ENCODE measurements around the gene CDCA5. TPM values are rescaled to one million over a fixed set of nuclear protein-coding genes. Genes with fewer than 3 reads are reported as not detected.

The CDCA5 gene
- total and polyA plus RNA-seq, 5 donors = 0.22 to 1.6 (median 0.99) TPM

DNA sequence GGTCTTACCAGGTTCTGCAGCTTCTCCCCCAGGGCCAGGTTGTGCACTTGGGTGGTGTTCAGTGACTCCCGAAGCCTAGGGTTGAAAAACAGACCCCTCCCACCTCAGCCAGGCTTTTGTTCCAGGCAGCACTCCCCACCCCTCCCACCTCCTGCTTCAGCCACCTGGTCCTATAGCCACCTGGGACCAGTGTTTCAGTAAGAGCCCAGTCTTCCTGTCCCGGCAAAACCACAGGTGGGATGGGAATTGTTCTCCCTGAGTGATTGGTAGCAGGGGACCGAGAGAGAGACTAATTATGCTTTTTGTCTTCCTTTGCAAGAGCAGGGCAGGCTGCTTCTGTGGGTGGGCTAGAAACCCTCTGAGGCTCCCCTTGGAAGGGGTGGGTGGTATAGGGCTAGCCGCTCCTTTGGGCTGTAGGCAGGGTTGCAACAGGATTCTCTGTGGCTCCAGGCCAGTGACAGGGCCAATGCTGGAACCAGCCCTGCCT is 17.0 kb downstream of the CDCA5 start:
- intact Hi-C loops (cut with DNase I) = no loop called here
- Histone ChIP-seq H3K4me3 (ENCODE audit: low read length) (no peak overlapping the region), H3K27me3 (ENCODE audit: control insufficient read depth, insufficient read depth) (no peaks in the 10 kb centered on the region), H3K4me1 (ENCODE audit: control insufficient read depth, insufficient read depth, low read length) (no peaks in the 10 kb centered on the region), H3K9me3 (ENCODE audit: control insufficient read depth, low read length) (no peaks in the 10 kb centered on the region), H3K27ac (ENCODE audit: low read length) (no peak overlapping the region)
- DNase-seq (peak in 1 of 3 donors; percentile 2), ATAC-seq (no peak)
- WGBS = 70% methylated on average over 4 of the region's 4 CpGs

DNA sequence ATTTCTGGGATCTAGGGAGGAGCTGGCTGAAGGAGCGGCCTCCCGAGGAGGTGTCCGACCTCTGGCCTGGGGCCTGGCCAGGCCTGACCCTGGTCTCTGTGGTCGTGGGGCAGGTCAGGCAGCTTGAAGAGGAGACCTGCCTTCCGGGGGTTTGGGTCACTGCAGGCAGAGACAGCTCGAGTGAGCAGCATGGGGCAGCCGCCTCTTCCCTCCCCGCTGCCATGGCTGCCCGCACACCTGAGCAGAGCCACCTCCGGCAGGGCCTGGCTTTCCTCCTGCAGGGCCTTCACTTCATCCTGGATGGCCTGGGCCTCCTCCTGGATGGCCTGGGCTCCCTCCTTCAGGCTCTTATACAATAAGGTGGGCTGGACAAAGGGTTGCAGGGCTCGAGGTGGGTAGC is 17.5 kb downstream of the CDCA5 start:
- 68% methylated on average over 11 of the region's 11 CpGs for WGBS
- peak in 1 of 2 donors; percentile 14 for ATAC-seq
- peak in 1 of 3 donors; percentile 26 for DNase-seq
- intact Hi-C loops (cut with DNase I) = no loop called here
- Histone ChIP-seq H3K9me3 (ENCODE audit: control insufficient read depth, low read length) (no peaks in the 10 kb centered on the region), H3K4me1 (ENCODE audit: control insufficient read depth, insufficient read depth, low read length) (no peaks in the 10 kb centered on the region), H3K27me3 (ENCODE audit: control insufficient read depth, insufficient read depth) (no peaks in the 10 kb centered on the region), H3K27ac (ENCODE audit: low read length) (no peak overlapping the region), H3K4me3 (ENCODE audit: low read length) (no peak overlapping the region)

DNA sequence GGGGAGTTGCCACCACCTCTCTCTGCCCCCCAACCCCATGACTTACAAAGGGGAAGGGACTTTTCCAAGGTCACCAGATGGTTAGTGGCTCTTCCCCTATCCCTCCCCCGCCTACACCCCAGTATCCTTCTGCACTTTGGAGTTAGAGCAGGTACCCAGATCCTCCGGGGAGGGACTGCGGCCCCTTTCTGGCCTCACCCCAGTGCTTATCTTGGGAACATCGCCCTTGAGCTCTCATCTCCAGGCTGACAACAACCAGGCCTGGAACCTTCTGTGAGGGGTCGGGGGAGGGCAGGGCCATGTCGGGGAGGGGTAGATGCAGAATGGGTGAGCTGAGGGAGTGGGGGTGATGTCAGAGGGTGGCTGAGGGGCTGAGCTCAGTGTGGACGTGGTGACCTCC is 18.0 kb downstream of the CDCA5 start:
- WGBS = 58% methylated on average over 7 of the region's 7 CpGs
- Histone ChIP-seq H3K27ac (ENCODE audit: low read length) (no peak overlapping the region), H3K27me3 (ENCODE audit: control insufficient read depth, insufficient read depth) (no peaks in the 10 kb centered on the region), H3K9me3 (ENCODE audit: control insufficient read depth, low read length) (no peaks in the 10 kb centered on the region), H3K4me1 (ENCODE audit: control insufficient read depth, insufficient read depth, low read length) (no peaks in the 10 kb centered on the region), H3K4me3 (ENCODE audit: low read length) (no peak overlapping the region)
- ATAC-seq (no peak), DNase-seq (peak in 1 of 3 donors; percentile 9)
- intact Hi-C loops (cut with DNase I) = no loop called here

DNA sequence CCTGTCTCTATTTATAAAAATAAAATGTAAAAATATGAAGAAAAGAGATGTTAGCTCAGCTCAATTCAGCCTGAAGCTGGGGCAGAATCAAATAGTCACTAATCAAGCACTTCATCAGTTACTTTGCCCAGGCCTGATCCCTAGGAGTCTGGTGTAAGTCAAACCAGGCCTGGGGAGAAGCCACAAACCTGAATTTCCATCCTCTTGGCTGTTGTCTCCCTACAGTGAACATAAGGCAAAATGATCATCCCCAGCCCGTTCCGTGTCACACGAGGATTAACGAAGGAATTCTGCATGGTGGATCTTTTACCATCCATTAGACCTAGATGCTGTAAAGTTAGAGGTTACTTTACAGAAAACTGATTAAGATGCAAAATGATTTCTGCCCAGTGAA is 19.0 kb downstream of the CDCA5 start:
- no peak for DNase-seq
- Histone ChIP-seq H3K27me3 (ENCODE audit: control insufficient read depth, insufficient read depth) (no peaks in the 10 kb centered on the region), H3K4me3 (ENCODE audit: low read length) (no peak overlapping the region), H3K9me3 (ENCODE audit: control insufficient read depth, low read length) (no peaks in the 10 kb centered on the region), H3K4me1 (ENCODE audit: control insufficient read depth, insufficient read depth, low read length) (no peaks in the 10 kb centered on the region), H3K27ac (ENCODE audit: low read length) (no peak overlapping the region)
- no peak for ATAC-seq
- intact Hi-C loops (cut with DNase I) = no loop called here
- WGBS = 79% methylated on average over 4 of the region's 4 CpGs

DNA sequence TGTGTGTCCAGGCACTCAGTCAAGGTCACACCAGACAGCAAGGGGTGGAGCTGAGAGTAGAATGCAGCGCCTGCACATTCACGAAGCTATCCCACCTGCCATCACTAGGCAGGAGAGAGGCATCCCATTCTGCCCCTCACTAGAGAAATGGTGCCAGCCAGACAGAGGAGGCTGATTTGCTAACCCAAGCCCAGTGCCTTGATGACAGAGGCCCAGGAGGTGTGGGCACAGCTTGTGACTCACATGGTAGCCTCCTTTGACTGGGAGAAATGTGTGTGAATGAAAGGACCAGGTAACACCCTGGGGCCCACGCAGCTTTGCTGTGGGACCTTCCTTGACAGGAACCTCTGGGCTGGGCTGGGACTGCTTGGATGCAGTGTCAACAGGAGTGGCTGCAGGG is 20.3 kb downstream of the CDCA5 start:
- intact Hi-C loops (cut with DNase I) = no loop called here
- Histone ChIP-seq H3K27ac (ENCODE audit: low read length) (no peak overlapping the region), H3K4me3 (ENCODE audit: low read length) (no peak overlapping the region), H3K9me3 (ENCODE audit: control insufficient read depth, low read length) (no peaks in the 10 kb centered on the region), H3K4me1 (ENCODE audit: control insufficient read depth, insufficient read depth, low read length) (no peaks in the 10 kb centered on the region), H3K27me3 (ENCODE audit: control insufficient read depth, insufficient read depth) (no peaks in the 10 kb centered on the region)
- peak in 1 of 3 donors; percentile 5 for DNase-seq
- 69% methylated on average over 3 of the region's 3 CpGs for WGBS
- ATAC-seq = no peak

DNA sequence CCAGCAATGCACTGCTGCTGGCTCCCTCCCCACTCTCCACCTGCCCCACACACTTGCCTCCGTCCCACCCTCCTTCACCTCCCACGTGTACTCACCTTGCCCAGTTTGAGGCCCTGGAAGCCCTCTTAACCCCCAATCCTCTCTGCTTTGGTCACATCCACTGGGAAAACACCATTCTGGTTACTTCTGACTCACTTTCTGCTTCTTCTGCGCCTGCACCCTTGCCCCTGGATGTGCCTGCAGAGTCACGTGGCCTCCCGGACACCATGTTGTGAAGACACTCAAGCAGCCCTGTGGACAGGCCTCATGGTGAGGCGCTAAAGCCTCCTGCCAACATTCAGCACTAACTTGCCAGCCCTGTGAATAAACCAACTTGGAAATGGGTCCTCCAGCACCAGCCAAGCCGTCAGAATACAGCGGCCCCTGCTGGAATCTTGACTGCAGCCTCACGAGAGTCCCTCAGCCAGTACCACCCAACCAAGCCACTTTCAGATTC is 22.9 kb downstream of the CDCA5 start:
- Histone ChIP-seq H3K27me3 (ENCODE audit: control insufficient read depth, insufficient read depth) (no peaks in the 10 kb centered on the region), H3K4me1 (ENCODE audit: control insufficient read depth, insufficient read depth, low read length) (no peaks in the 10 kb centered on the region), H3K4me3 (ENCODE audit: low read length) (no peak overlapping the region), H3K27ac (ENCODE audit: low read length) (no peak overlapping the region), H3K9me3 (ENCODE audit: control insufficient read depth, low read length) (no peaks in the 10 kb centered on the region)
- 58% methylated on average over 9 of the region's 9 CpGs for WGBS
- ATAC-seq (no peak), DNase-seq (peak in 1 of 3 donors; percentile 24)
- intact Hi-C loops (cut with DNase I) = no loop called here

DNA sequence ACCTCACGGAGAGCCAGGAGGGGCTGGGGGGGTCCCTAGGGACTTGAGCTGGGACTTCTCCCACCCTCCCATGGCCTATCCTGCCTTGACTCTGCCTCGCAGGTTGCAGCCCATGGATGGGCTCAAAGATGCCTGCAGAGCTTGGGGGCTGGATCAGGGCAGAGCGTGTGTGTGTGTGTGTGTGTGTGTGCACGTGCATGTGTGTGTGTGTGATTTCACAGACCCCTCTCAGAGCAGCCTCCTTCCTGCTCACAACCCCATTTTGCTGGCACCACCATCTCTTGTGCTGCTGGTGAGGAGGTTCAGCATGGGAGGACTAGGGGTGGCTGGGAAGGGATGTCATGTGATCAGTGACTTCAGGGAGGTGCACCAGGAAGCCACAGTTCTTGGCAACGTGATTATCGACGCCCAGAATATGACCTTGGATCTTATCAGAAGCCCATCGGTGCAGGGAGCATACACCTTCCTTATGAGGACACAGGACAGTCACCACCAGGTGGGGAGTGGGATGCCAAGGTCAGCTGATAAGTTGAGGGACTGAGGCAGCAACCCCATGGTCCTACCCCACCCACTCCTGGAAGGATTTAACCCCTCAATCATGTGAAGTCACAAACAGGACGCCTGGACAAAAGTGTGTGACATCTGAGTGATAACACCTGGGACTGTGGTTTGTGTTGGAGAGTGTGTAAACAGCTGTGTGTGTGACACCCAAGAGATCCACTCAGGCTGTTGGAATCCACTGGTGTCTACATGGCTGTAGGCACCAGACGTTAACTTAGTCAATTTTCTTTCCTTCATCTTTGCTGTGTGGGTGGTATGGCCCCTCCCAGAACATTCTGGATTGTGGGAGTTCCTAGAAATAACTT is 23.6 kb downstream of the CDCA5 start:
- 48% methylated on average over 10 of the region's 10 CpGs for WGBS
- intact Hi-C loops (cut with DNase I) = no loop called here
- ATAC-seq (no peak), DNase-seq (peak in 1 of 3 donors; percentile 7)
- Histone ChIP-seq H3K4me1 (ENCODE audit: control insufficient read depth, insufficient read depth, low read length) (no peaks in the 10 kb centered on the region), H3K27me3 (ENCODE audit: control insufficient read depth, insufficient read depth) (no peaks in the 10 kb centered on the region), H3K4me3 (ENCODE audit: low read length) (no peak overlapping the region), H3K9me3 (ENCODE audit: control insufficient read depth, low read length) (no peaks in the 10 kb centered on the region), H3K27ac (ENCODE audit: low read length) (no peak overlapping the region)

DNA sequence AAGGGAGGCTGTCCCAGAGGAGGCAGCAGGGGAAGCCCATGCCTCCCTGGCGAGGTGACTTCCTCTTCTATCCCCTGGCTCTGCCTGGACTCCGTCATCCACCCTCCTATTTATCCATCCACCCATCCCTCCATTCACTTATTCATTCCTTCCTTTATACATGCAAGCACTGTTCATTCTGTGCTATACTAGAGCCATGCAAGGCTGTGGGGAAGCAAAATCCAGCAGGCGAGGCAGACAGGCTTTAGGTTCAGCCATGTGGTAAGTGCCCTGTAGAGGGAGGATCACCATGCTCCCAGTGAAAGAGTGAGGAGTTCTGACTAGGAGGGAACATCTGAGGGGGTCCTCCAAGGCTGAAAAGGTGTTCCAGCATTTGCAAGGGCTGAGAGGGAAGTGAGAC is 24.3 kb downstream of the CDCA5 start:
- 56% methylated on average over 3 of the region's 3 CpGs for WGBS
- DNase-seq = peak in 1 of 3 donors; percentile 1
- no peak for ATAC-seq

DNA sequence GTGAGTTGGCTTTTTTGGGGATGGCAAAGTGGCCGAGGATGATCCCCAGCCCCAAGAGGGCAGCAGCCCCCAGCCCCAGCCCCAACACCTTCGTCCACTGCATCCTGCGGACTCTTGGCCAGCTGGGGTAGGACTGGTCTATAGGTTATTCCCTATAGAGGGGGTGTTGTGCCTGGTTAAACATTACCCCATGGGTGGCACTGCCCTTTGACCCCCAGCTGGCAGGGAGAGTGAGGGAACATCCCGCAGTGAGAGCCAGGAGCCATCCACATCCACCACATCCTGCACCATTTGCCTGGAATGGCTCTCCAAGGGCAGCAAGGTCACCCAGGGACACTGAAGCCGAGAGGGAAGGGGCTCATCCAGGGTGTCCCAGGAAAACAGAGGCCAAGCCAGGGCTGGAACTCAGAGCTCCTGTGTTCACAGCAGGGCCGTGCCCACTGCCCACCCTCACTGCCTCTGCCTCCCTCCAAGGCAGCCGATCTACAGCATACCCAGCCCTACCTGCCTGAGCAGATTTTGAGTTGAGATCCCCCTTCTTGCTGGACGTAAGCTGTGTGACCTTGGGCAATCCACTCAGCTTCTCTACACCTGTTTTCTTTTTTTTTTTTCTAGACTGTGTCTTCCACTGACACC is 25.3 kb downstream of the CDCA5 start, which contains the start of gene NAALADL1:
TSS of gene NAALADL1 (minus strand) at position 135 of the 636 bp plus-strand sequence. CDS start at position 103, 32 bp downstream.
- 77% methylated on average over 8 of the region's 8 CpGs for WGBS
- Histone ChIP-seq H3K4me3 (ENCODE audit: low read length) (no peak within 1 kb of the TSS), H3K4me1 (ENCODE audit: control insufficient read depth, insufficient read depth, low read length) (no peaks in the 10 kb centered on the region), H3K27ac (ENCODE audit: low read length) (no peak within 1 kb of the TSS), H3K9me3 (ENCODE audit: control insufficient read depth, low read length) (no peaks in the 10 kb centered on the region), H3K27me3 (ENCODE audit: control insufficient read depth, insufficient read depth) (no peaks in the 10 kb centered on the region)
- peak in 1 of 3 donors; percentile 16 for DNase-seq
- ATAC-seq = no peak
- intact Hi-C loops (cut with DNase I) = no loop called here

More for the DNA sequence above, 24.3 kb downstream of the CDCA5 start:
- Histone ChIP-seq H3K4me1 (ENCODE audit: control insufficient read depth, insufficient read depth, low read length) (no peaks in the 10 kb centered on the region), H3K27me3 (ENCODE audit: control insufficient read depth, insufficient read depth) (no peaks in the 10 kb centered on the region), H3K9me3 (ENCODE audit: control insufficient read depth, low read length) (no peaks in the 10 kb centered on the region), H3K27ac (ENCODE audit: low read length) (no peak overlapping the region), H3K4me3 (ENCODE audit: low read length) (no peak overlapping the region)
- intact Hi-C loops (cut with DNase I) = no loop called here

DNA sequence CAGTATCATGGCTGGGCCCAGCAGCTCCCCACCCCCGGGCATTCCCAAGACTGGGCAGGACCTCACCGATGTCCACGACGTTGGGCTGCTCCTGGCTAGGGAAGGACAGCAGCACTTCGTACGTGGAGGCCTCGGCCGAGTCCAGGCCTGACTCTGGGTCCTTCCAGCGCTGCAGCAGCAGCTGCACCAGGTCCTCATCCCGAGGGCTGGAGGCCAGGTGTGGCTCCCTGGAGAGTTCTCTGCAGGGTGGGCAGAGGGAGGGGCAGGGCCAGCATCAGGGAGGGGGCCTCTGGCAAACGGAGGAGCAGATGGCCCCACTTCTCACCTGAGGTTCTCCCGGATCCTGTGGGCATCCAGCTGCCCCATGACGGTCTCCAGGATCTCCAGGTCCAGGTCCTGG is 25.8 kb downstream of the CDCA5 start:
- Histone ChIP-seq H3K27ac (ENCODE audit: low read length) (no peak overlapping the region), H3K4me1 (ENCODE audit: control insufficient read depth, insufficient read depth, low read length) (no peaks in the 10 kb centered on the region), H3K9me3 (ENCODE audit: control insufficient read depth, low read length) (no peaks in the 10 kb centered on the region), H3K27me3 (ENCODE audit: control insufficient read depth, insufficient read depth) (no peaks in the 10 kb centered on the region), H3K4me3 (ENCODE audit: low read length) (no peak overlapping the region)
- WGBS = 70% methylated on average over 13 of the region's 13 CpGs
- DNase-seq (peak in 1 of 3 donors; percentile 50), ATAC-seq (peak in 1 of 2 donors; percentile 15)
- intact Hi-C loops (cut with DNase I) = no loop called here

DNA sequence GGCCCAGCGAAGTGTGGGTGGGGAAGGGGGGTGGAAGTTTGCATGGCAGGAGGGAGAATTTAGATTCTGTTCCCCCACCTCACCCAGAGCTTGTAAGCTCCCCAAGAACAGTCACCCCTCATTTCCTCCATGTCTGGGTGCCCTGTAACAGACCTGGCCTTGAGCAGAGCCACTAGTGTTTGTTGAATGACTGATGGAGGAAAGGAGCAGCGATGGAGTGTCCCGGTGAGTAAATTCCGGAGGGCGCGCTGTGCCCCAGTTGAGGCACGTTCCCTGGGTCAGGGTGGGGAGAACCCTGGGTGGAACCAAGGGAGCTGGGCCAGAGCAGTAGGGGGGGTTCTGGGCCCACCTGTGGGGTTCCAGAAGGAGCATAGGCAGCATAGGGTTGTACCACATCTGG is 26.3 kb downstream of the CDCA5 start:
- 93% methylated on average over 7 of the region's 7 CpGs for WGBS
- intact Hi-C loops (cut with DNase I) = no loop called here
- Histone ChIP-seq H3K9me3 (ENCODE audit: control insufficient read depth, low read length) (no peaks in the 10 kb centered on the region), H3K4me3 (ENCODE audit: low read length) (no peak overlapping the region), H3K4me1 (ENCODE audit: control insufficient read depth, insufficient read depth, low read length) (no peaks in the 10 kb centered on the region), H3K27me3 (ENCODE audit: control insufficient read depth, insufficient read depth) (no peaks in the 10 kb centered on the region), H3K27ac (ENCODE audit: low read length) (no peak overlapping the region)
- DNase-seq (no peak), ATAC-seq (peak in 1 of 2 donors; percentile 14)

All from right cardiac atrium (tissue), 5 donors.